ENCODE measurements around the gene CDX4. TPM values are rescaled to one million over a fixed set of nuclear protein-coding genes. Genes with fewer than 3 reads are reported as not detected.
"Not testable (repeated sequence)": the region's sequence is repeated elsewhere in the genome, so short reads cannot be mapped to it uniquely, and the experiment has no call there.

Gene CDX4
- polyA plus RNA-seq, 3 donors, result not detected

GRCh38 chrX:73490661-73491060, 43.8 kb downstream of the CDX4 start:
- H3K9ac ChIP-seq (ENCODE audit: insufficient read depth, low read length, poor library complexity, severe bottlenecking), result no peak overlapping the region
- Mint-ChIP-seq H3K27me3 (ENCODE audit: low read depth in 3 of 3) (peaks cover 0 to 2% (median 0%) of the 10 kb centered on the region in 3 donors), H3K27ac (no peak overlapping the region), H3K9me3 (peaks cover 0 to 2% (median 0%) of the 10 kb centered on the region in 7 donors), H3K4me3 (no peak overlapping the region), H3K36me3 (no peaks in the 10 kb centered on the region), H3K4me1 (no peaks in the 10 kb centered on the region)
- no peaks in the 10 kb centered on the region for H4K20me1 ChIP-seq (ENCODE audit: insufficient read depth, low read length)
- no peak overlapping the region for H3K4me3 ChIP-seq (replicated peaks in 1 of 3; ENCODE audit: low read depth in 2 of 3, low read length in 3 of 3)
- intact Hi-C loops (cut with micrococcal nuclease), result no loop called here
- H3K27me3 ChIP-seq (ENCODE audit: control insufficient read depth in 2 of 2, insufficient read depth in 2 of 2, low read length in 2 of 2), result no peaks in the 10 kb centered on the region
- no peaks in the 10 kb centered on the region for H3K79me2 ChIP-seq (ENCODE audit: insufficient read depth, low read length)
- H3K36me3 ChIP-seq (replicated peaks in 1 of 2; ENCODE audit: control insufficient read depth in 1 of 2, insufficient read depth in 2 of 2, low read length in 2 of 2), result no peaks in the 10 kb centered on the region
- no peak overlapping the region for H3K27ac ChIP-seq (ENCODE audit: low read depth in 1 of 2, low read length in 2 of 2)
- no peaks in the 10 kb centered on the region for H3K4me1 ChIP-seq (ENCODE audit: control insufficient read depth in 1 of 2, insufficient read depth in 2 of 2, low read length in 2 of 2)
- no peak for DNase-seq
- no peaks in the 10 kb centered on the region for H3K9me3 ChIP-seq (replicated peaks in 1 of 2; ENCODE audit: control insufficient read depth in 1 of 2, insufficient read depth in 1 of 2, low read length in 2 of 2)
- WGBS (ENCODE audit: insufficient coverage), result no CpG with 5 or more reads among the region's 3 CpGs
- no peak overlapping the region for H2AFZ ChIP-seq (ENCODE audit: insufficient read depth, low read depth, low read length, poor library complexity, severe bottlenecking)
- TF ChIP-seq, protein P1, sequence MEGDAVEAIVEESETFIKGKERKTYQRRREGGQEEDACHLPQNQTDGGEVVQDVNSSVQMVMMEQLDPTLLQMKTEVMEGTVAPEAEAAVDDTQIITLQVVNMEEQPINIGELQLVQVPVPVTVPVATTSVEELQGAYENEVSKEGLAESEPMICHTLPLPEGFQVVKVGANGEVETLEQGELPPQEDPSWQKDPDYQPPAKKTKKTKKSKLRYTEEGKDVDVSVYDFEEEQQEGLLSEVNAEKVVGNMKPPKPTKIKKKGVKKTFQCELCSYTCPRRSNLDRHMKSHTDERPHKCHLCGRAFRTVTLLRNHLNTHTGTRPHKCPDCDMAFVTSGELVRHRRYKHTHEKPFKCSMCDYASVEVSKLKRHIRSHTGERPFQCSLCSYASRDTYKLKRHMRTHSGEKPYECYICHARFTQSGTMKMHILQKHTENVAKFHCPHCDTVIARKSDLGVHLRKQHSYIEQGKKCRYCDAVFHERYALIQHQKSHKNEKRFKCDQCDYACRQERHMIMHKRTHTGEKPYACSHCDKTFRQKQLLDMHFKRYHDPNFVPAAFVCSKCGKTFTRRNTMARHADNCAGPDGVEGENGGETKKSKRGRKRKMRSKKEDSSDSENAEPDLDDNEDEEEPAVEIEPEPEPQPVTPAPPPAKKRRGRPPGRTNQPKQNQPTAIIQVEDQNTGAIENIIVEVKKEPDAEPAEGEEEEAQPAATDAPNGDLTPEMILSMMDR (IDR thresholded peaks at IDR 0.05), result no peak
- H3K4me2 ChIP-seq (replicated peaks; ENCODE audit: extremely low read depth, low read length, poor library complexity, severe bottlenecking), result no peak overlapping the region

DNA sequence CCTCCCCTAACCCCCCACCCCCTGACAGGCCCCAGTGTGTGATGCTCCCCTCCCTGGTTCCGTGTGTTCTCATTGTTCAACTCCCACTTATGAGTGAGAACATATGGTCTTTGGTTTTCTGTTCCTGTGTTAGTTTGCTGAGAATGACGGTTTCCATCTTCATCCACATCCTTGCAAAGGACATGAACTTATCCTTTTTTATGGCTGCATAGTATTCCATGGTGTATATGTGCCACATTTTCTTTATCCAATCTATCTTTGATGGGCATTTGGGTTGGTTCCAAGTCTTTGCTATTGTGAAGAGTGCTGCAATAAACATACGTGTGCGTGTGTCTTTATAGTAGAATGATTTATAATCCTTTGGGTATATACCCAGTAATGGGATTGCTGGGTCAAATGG, 45.3 kb downstream of the CDX4 start:
- WGBS (ENCODE audit: insufficient coverage), result no CpG with 5 or more reads among the region's 4 CpGs
- H3K9me3 Mint-ChIP-seq; H3K27ac Mint-ChIP-seq; H3K27me3 ChIP-seq (ENCODE audit: control insufficient read depth in 2 of 2, insufficient read depth in 2 of 2, low read length in 2 of 2); DNase-seq; H3K4me3 Mint-ChIP-seq; H4K20me1 ChIP-seq (ENCODE audit: insufficient read depth, low read length); H3K9me3 ChIP-seq (replicated peaks in 1 of 2; ENCODE audit: control insufficient read depth in 1 of 2, insufficient read depth in 1 of 2, low read length in 2 of 2); H3K9ac ChIP-seq (ENCODE audit: insufficient read depth, low read length, poor library complexity, severe bottlenecking); H3K27ac ChIP-seq (ENCODE audit: low read depth in 1 of 2, low read length in 2 of 2); H3K79me2 ChIP-seq (ENCODE audit: insufficient read depth, low read length); H3K4me3 ChIP-seq (replicated peaks in 1 of 3; ENCODE audit: low read depth in 2 of 3, low read length in 3 of 3); H3K4me2 ChIP-seq (replicated peaks; ENCODE audit: extremely low read depth, low read length, poor library complexity, severe bottlenecking); H3K27me3 Mint-ChIP-seq (ENCODE audit: low read depth in 3 of 3); H3K4me1 ChIP-seq (ENCODE audit: control insufficient read depth in 1 of 2, insufficient read depth in 2 of 2, low read length in 2 of 2); H3K4me1 Mint-ChIP-seq; H2AFZ ChIP-seq (ENCODE audit: insufficient read depth, low read depth, low read length, poor library complexity, severe bottlenecking); H3K36me3 ChIP-seq (replicated peaks in 1 of 2; ENCODE audit: control insufficient read depth in 1 of 2, insufficient read depth in 2 of 2, low read length in 2 of 2); intact Hi-C loops (cut with micrococcal nuclease); H3K36me3 Mint-ChIP-seq: not testable (repeated sequence)

Small RNAs within 50 kb of the gene (small RNA-seq; reads per million reads assigned to genes)
- gene MORF4L1P6 (ENCODE audit: insufficient read length, low read depth) (not detected), gene RNU6-1044P (ENCODE audit: insufficient read length, low read depth) (not detected)

Other genes with a start within 250 kb of the CDX4 start
- gene NAP1L2, start 232.2 kb upstream of the CDX4 start, polyA plus RNA-seq, result not detected
- under 1 TPM; 0.21 to 0.51 (median 0.28) TPM for gene CHIC1, start 116.1 kb downstream of the CDX4 start, polyA plus RNA-seq